ENCODE measurements around the gene CA4. TPM values are rescaled to one million over a fixed set of nuclear protein-coding genes. Genes with fewer than 3 reads are reported as not detected.
A peak's percentile ranks its signal among the peaks of the same experiment; 100 is the strongest.

CA4 gene
- total and polyA plus RNA-seq, 9 of the 15 experiments (the other 6 are each of a cell fraction or from before 2014, with no cell fraction given), result 0.13 TPM; not detected in 7

DNA sequence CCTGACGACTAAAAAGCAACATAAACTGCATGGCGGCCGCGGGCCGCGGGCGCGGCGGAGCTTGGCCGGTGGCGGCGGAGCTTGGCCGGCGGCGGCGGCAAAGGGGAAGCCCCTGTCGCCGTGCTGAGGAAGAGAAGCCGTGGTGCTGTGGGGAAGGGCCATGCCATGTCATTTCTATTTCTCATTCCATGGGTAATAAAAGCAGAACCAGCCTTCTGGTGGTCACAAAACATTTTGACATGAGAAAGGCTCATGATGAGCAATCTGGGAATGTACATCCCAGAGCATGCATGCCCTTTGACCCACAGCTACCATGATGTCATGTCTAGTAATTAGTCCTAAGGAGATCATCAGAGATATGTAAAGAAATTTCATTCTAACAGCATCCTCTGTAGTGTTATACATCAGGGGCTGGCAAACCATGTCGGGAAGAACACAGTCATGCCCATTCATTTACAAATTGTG, 47.1 kb upstream of the CA4 start (continued):
- TF ChIP-seq ZNF639 (CRISPR knock-in tag; conservative IDR thresholded peaks at IDR 0.05 in 1 of 2, IDR thresholded peaks at IDR 0.05 in 1 of 2) (0 out of 4 replicates have a peak, but pooled peaks of 1 of the 2 experiments have one; percentile 29), FIP1L1 (IDR thresholded peaks at IDR 0.05; ENCODE audit: low read depth, low read length, poor library complexity, severe bottlenecking) (no peak), E2F6 (IDR thresholded peaks at IDR 0.05; ENCODE audit: borderline replicate concordance in 1 of 2, extremely low read depth in 1 of 2, insufficient read depth in 1 of 2, insufficient read length in 1 of 2, low read depth in 1 of 2, low read length in 1 of 2, poor library complexity in 1 of 2, severe bottlenecking in 1 of 2) (peak in 1 of 2 experiments; percentile 32), CEBPG (CRISPR knock-in tag; IDR thresholded peaks at IDR 0.05) (peak; percentile 49; the same call in 1 of the 2 replicates), CEBPG (tag; conservative IDR thresholded peaks at IDR 0.05 in 1 of 2, IDR thresholded peaks at IDR 0.05 in 1 of 2) (peak in 1 of 2 experiments; percentile 16; a peak in 1 of 4 replicates), ZNF175 (CRISPR knock-in tag; IDR thresholded peaks at IDR 0.05; ENCODE audit: low read depth) (peak; percentile 51; the same call in 1 of the 2 replicates), RBFOX2 (IDR thresholded peaks at IDR 0.05; ENCODE audit: low read depth, low read length) (peak; percentile 67), CXXC5 (CRISPR knock-in tag; IDR thresholded peaks at IDR 0.05) (peak; percentile 50; the same call in 1 of the 2 replicates), ZNF778 (CRISPR knock-in tag; IDR thresholded peaks at IDR 0.05) (no peak), YY1 (IDR thresholded peaks at IDR 0.05; ENCODE audit: borderline replicate concordance in 1 of 3, control insufficient read depth in 1 of 3, extremely low read depth in 1 of 3, insufficient read depth in 3 of 3, insufficient read length in 1 of 3, insufficient replicate concordance in 2 of 3, low read depth in 1 of 3, low read length in 2 of 3) (peak in 2 of 3 experiments; percentile 24 to 41), ATF7 (IDR thresholded peaks at IDR 0.05) (peak; percentile 89), SMAD4 (CRISPR knock-in tag; conservative IDR thresholded peaks at IDR 0.05) (peak; percentile 71; the same call in 1 of the 2 replicates)
- TF ChIP-seq, protein P1, sequence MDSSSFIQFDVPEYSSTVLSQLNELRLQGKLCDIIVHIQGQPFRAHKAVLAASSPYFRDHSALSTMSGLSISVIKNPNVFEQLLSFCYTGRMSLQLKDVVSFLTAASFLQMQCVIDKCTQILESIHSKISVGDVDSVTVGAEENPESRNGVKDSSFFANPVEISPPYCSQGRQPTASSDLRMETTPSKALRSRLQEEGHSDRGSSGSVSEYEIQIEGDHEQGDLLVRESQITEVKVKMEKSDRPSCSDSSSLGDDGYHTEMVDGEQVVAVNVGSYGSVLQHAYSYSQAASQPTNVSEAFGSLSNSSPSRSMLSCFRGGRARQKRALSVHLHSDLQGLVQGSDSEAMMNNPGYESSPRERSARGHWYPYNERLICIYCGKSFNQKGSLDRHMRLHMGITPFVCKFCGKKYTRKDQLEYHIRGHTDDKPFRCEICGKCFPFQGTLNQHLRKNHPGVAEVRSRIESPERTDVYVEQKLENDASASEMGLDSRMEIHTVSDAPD (CRISPR knock-in tag; IDR thresholded peaks at IDR 0.05), result no peak
- TF ChIP-seq, protein P2, sequence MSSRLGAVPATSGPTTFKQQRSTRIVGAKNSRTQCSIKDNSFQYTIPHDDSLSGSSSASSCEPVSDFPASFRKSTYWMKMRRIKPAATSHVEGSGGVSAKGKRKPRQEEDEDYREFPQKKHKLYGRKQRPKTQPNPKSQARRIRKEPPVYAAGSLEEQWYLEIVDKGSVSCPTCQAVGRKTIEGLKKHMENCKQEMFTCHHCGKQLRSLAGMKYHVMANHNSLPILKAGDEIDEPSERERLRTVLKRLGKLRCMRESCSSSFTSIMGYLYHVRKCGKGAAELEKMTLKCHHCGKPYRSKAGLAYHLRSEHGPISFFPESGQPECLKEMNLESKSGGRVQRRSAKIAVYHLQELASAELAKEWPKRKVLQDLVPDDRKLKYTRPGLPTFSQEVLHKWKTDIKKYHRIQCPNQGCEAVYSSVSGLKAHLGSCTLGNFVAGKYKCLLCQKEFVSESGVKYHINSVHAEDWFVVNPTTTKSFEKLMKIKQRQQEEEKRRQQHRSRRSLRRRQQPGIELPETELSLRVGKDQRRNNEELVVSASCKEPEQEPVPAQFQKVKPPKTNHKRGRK (tag; IDR thresholded peaks at IDR 0.05), result no peak
